ENCODE measurements around the gene ZNF576. TPM values are rescaled to one million over a fixed set of nuclear protein-coding genes. Genes with fewer than 3 reads are reported as not detected.

Gene ZNF576
- total RNA-seq, 2 donors from 2014 or later: 4.6 to 20.2 TPM

DNA sequence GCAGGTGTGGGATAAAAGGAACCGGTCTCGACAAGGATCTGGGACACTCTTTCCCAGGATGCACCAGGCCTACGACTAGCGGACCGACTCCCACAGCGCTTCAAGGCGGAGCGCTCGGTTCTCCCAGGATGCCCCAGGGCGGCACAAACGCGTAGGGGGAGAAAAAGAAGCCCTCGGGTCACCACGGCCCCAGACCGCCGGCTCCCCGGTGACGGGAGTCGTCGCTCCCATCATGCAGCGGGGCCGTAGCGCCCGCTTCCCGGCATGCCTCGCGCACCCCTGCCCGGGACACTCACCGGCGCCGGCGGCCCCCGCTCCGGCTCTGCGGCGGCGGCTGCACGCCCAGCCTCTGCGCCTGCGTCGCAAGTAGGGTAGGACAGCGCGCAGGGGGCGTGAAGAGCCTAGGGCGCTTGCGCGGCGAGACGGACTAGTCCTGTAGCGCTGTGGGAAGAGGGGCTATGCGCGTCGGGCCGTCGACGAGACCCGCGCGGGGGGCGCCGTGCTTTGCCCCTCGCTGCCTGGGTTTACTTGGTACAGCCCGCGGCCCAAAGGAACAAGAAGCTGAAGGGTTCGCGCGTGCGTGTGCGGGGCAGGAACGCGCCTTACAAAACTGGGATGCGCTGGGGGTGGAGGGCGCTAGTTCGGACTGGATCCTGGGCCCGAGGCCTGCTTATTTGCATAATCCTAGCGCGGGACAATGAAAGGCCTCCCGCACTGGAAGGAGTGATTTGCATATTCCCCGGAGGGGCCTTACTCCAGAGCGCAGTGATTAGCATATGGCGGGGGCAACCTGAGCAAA, 23.1 kb downstream of the ZNF576 start, which contains the start of gene ZNF428:
TSS of gene ZNF428 (minus strand) at position 368 of the 799 bp plus-strand sequence. CDS start 5,325 bp downstream, outside the sequence.
- TF ChIP-seq, protein P1, sequence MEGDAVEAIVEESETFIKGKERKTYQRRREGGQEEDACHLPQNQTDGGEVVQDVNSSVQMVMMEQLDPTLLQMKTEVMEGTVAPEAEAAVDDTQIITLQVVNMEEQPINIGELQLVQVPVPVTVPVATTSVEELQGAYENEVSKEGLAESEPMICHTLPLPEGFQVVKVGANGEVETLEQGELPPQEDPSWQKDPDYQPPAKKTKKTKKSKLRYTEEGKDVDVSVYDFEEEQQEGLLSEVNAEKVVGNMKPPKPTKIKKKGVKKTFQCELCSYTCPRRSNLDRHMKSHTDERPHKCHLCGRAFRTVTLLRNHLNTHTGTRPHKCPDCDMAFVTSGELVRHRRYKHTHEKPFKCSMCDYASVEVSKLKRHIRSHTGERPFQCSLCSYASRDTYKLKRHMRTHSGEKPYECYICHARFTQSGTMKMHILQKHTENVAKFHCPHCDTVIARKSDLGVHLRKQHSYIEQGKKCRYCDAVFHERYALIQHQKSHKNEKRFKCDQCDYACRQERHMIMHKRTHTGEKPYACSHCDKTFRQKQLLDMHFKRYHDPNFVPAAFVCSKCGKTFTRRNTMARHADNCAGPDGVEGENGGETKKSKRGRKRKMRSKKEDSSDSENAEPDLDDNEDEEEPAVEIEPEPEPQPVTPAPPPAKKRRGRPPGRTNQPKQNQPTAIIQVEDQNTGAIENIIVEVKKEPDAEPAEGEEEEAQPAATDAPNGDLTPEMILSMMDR (IDR thresholded peaks at IDR 0.05): no peak
- ATAC-seq (ENCODE audit: insufficient number of reproducible peaks, low FRiP score, low read depth) (peak; percentile 71), DNase-seq (ENCODE audit: low spot score) (peak; percentile 35)
- Histone ChIP-seq H3K27me3 (replicated peaks; ENCODE audit: insufficient read depth) (no peaks in the 10 kb centered on the region), H3K4me1 (ENCODE audit: control insufficient read depth in 1 of 2, low read depth in 2 of 2) (peaks cover 0 to 16% of the 10 kb centered on the region in 2 donors), H3K27ac (peak within 1 kb of the TSS; percentile 80 to 84), H3K4me3 (peak within 1 kb of the TSS; percentile 72), H3K36me3 (no peaks in the 10 kb centered on the region), H3K9me3 (no peaks in the 10 kb centered on the region)

DNA sequence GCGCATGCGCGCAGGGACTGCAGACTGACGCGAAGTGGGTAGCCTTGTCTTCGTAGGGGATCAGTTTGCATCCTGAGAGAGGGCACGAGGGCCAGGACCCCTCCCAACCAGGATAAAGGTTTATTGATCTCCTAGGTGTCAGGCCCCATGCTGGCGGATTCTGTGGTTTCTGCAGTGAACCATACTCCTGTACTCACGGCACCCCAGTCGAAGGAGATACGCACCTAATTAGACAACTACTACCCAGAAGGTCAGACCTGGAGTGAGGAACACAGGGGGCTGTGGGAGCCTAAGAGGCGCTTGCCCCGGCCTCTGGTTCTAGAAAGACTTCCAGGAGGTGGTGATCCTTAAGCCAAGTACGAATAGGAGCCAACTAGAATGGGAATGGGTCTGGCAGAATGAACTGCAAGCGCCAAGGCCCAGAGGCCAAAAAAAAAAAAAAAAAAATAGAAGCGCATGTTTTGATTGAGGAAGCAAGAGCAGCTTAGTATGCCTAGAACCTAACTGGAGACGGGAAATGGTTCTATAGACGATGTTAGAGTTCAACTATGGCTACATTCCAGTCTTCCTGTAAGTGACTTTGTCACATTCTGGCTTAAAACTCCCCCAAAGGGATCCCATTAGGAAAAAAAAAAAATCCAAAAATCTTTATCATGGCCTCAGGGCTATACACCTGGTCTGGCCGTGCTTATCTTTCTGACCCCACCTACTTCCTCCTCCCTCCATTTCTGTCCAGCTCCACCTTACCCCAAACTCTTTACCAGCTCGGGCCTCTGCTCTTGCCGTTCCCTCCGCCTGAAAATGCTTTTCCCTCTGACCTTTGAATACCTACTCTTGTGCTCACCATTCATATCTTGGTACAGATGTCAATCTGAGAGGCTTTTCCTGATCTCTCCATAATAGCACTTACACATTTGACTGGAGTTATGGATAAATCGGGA, 23.9 kb downstream of the ZNF576 start:
- Histone ChIP-seq H3K36me3 (no peaks in the 10 kb centered on the region), H3K9me3 (no peaks in the 10 kb centered on the region), H3K4me3 (peak overlapping the region; percentile 72), H3K4me1 (ENCODE audit: control insufficient read depth in 1 of 2, low read depth in 2 of 2) (peaks cover 0 to 16% of the 10 kb centered on the region in 2 donors), H3K27ac (peak overlapping the region; percentile 80 to 84), H3K27me3 (replicated peaks; ENCODE audit: insufficient read depth) (no peaks in the 10 kb centered on the region)
- TF ChIP-seq, protein P1 (IDR thresholded peaks at IDR 0.05): no peak
- ATAC-seq (ENCODE audit: insufficient number of reproducible peaks, low FRiP score, low read depth) (no peak), DNase-seq (ENCODE audit: low spot score) (peak; percentile 63)

DNA sequence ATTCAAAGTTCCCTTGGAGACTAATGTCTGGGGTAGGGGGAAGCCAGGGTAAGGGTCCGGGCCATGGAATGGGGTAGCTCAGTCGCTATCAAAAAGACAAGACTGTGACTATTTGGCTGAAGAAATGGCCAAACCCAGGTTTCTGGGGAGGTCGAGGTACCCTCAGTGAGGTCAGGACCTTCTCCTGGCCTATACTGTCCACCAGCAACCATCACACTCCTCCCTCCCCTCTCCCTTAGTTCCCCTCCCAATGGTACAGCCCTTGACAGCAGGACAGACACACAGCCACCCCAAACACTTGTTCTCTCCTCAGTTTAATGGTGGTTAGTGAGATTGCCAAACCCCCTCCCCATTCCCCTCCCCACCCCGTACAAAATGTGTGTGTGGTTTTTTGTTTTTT, 25.7 kb downstream of the ZNF576 start:
- Histone ChIP-seq H3K27me3 (replicated peaks; ENCODE audit: insufficient read depth) (no peaks in the 10 kb centered on the region), H3K4me3 (no peak overlapping the region), H3K9me3 (no peaks in the 10 kb centered on the region), H3K36me3 (no peaks in the 10 kb centered on the region), H3K27ac (no peak overlapping the region), H3K4me1 (ENCODE audit: control insufficient read depth in 1 of 2, low read depth in 2 of 2) (peaks cover 0 to 16% of the 10 kb centered on the region in 2 donors)
- no peak for ATAC-seq (ENCODE audit: insufficient number of reproducible peaks, low FRiP score, low read depth)
- TF ChIP-seq, protein P1 (IDR thresholded peaks at IDR 0.05): no peak
- no peak for DNase-seq (ENCODE audit: low spot score)

DNA sequence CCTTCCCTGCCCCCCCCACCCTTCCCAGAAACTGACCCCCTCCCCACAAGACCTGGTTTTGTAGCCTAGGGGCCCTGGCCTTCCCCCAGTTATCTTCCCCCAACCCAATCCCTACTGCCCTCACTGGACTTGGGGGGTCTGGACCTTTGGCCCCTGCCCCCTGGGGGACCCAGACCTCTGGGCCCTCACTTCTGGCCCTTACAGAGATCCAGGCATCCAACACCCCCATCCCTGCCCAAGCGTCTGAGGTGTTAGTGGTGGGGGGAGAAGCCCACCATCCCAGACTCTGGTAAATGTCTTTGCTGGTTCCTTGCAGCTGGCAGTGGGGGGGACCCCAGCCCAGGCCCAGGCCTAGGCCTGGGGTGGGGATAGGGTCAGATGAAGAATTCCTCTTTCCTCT, 26.6 kb downstream of the ZNF576 start:
- DNase-seq (ENCODE audit: low spot score) (no peak), ATAC-seq (ENCODE audit: insufficient number of reproducible peaks, low FRiP score, low read depth) (no peak)
- no peak overlapping the region for H3K27ac ChIP-seq
- no peaks in the 10 kb centered on the region for H3K9me3 ChIP-seq
- H3K27me3 ChIP-seq (replicated peaks; ENCODE audit: insufficient read depth): no peaks in the 10 kb centered on the region
- H3K4me1 ChIP-seq (ENCODE audit: control insufficient read depth in 1 of 2, low read depth in 2 of 2): peaks cover 0 to 16% of the 10 kb centered on the region in 2 donors
- no peak overlapping the region for H3K4me3 ChIP-seq
- H3K36me3 ChIP-seq: no peaks in the 10 kb centered on the region
- TF ChIP-seq, protein P1 (IDR thresholded peaks at IDR 0.05): no peak

All from thoracic aorta (tissue), 2 donors.